Kidney (tissue), 14 donors: ENCODE measurements around the gene COL21A1. TPM values are rescaled to one million over a fixed set of nuclear protein-coding genes. Genes with fewer than 3 reads are reported as not detected.

Source experiments
- DNase-seq, 5 donors: peaks; one replicate each; pipeline ENCODE4 v3.0.0-alpha.2; 2013 to 2020
- FAIRE-seq: peaks from 2 replicates; lab custom pipeline; 2012; peaks lifted over from hg19 to GRCh38; lab: Jason Lieb, UNC
- H3K27ac ChIP-seq, 2 donors: one replicate each; pipeline ENCODE4 v1.7.0; 2013; ENCODE audit warnings: low read depth in 2 of 2, low read length in 2 of 2, inconsistent platforms in 1 of 2
- H3K27me3 ChIP-seq: one replicate; pipeline ENCODE4 v1.7.1; 2013; ENCODE audit warnings: low read length, inconsistent platforms; ENCODE audit not compliant: control insufficient read depth, insufficient read depth
- H3K36me3 ChIP-seq, 3 donors: one replicate each; pipeline versions ENCODE4 v1.7.0 to v1.7.1; 2013; ENCODE audit warnings: low read length in 3 of 3, control low read depth in 1 of 3, inconsistent platforms in 1 of 3; ENCODE audit not compliant: insufficient read depth in 3 of 3, control insufficient read depth in 2 of 3
- H3K4me1 ChIP-seq, 3 donors: one replicate each; pipeline versions ENCODE4 v1.7.0 to v1.7.1; 2013; ENCODE audit warnings: low read length in 3 of 3, inconsistent platforms in 1 of 3, low read depth in 1 of 3; ENCODE audit not compliant: control insufficient read depth in 2 of 3, insufficient read depth in 2 of 3
- H3K4me3 ChIP-seq, 3 donors: one replicate each; pipeline versions ENCODE4 v1.7.0 to v1.8.1; 2013; ENCODE audit warnings: low read length in 3 of 3, control low read depth in 1 of 3, inconsistent platforms in 1 of 3
- H3K9ac ChIP-seq, 3 donors: one replicate each; pipeline versions ENCODE4 v1.7.0 to v1.7.1; 2013; ENCODE audit warnings: low read length in 3 of 3, control low read depth in 1 of 3, inconsistent platforms in 1 of 3
- H3K9me3 ChIP-seq, 3 donors: one replicate each; pipeline versions ENCODE4 v1.7.0 to v1.7.1; 2013; ENCODE audit warnings: low read length in 3 of 3, control low read depth in 1 of 3, inconsistent platforms in 1 of 3; ENCODE audit not compliant: control insufficient read depth in 2 of 3, insufficient read depth in 1 of 3
- intact Hi-C: fragments of 100-400 bp; cut with DNase I; formaldehyde crosslinking; loops from one replicate; pipeline ENCODE4 v1.11.1; 2022
- polyA plus RNA-seq: library from polyadenylated mRNA; stranded (reverse); fragments of 350-450 nt; fragmentation: Illumina TruSeq; extraction: RNeasy Lipid Tissue Mini Kit (QIAGEN cat#74804); gene quantifications from one replicate; pipeline ENCODE4 v1.2.3, GENCODE V29; 2014; ENCODE audit warnings: low read depth, low replicate concordance; ENCODE audit not compliant: insufficient read depth
- total RNA-seq: library from RNA; stranded (reverse); fragmentation: NEBNext Ultra II Directional; extraction: Animal tissue kit (Norgen Biotek cat#: 25700); gene quantifications from one replicate; pipeline ENCODE4 v1.2.1, GENCODE V29; 2021
- TF ChIP-seq, protein P1 (sequence below): IDR thresholded peaks from 3 replicates; pipeline ENCODE4 v1.5.1; 2012; ENCODE audit warnings: mild to moderate bottlenecking, moderate library complexity, borderline replicate concordance; ENCODE audit not compliant: insufficient read depth; ENCODE audit errors: extremely low read depth
- donor health status: control.
- donor health status: control.
- donor health status: control.
- donor health status: control.
- donor health status: control.
- donor health status: DM: yes; HTN: yes; CAD: no.
- donor health status: Normal renal cell carcinoma (clear cell type).

Gene COL21A1
- total and polyA plus RNA-seq, 2 donors from 2014 or later = 1.6 to 3.1 TPM

DNA sequence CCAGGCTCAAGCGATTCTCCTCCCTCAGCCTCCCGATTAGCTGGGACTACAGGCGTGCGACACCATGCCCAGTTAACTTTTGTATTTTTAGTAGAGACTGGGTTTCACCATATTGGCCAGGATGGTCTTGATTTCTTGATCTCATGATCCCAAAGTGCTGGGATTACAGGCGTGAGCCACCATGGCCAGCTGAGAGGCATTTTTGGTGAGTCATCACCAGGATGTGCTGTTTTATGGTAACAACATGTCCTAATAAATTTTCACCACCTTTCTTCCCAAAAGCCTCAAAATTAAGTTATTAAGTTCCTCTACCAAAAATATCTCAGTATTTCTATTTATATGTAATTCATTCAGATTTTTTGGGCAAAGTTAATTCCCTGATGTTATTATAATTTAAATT lies 53.5 kb downstream of the COL21A1 start:
- Histone ChIP-seq H3K36me3 (no peaks in the 10 kb centered on the region), H3K9ac (no peak overlapping the region), H3K27ac (no peak overlapping the region), H3K4me3 (no peak overlapping the region), H3K4me1 (no peaks in the 10 kb centered on the region), H3K9me3 (peaks cover 0 to 2% (median 0%) of the 10 kb centered on the region in 3 donors), H3K27me3 (no peaks in the 10 kb centered on the region)
- FAIRE-seq (no peak), DNase-seq (no peak)
- intact Hi-C loops = no loop called here
- TF ChIP-seq, protein P1, sequence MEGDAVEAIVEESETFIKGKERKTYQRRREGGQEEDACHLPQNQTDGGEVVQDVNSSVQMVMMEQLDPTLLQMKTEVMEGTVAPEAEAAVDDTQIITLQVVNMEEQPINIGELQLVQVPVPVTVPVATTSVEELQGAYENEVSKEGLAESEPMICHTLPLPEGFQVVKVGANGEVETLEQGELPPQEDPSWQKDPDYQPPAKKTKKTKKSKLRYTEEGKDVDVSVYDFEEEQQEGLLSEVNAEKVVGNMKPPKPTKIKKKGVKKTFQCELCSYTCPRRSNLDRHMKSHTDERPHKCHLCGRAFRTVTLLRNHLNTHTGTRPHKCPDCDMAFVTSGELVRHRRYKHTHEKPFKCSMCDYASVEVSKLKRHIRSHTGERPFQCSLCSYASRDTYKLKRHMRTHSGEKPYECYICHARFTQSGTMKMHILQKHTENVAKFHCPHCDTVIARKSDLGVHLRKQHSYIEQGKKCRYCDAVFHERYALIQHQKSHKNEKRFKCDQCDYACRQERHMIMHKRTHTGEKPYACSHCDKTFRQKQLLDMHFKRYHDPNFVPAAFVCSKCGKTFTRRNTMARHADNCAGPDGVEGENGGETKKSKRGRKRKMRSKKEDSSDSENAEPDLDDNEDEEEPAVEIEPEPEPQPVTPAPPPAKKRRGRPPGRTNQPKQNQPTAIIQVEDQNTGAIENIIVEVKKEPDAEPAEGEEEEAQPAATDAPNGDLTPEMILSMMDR = no peak

DNA sequence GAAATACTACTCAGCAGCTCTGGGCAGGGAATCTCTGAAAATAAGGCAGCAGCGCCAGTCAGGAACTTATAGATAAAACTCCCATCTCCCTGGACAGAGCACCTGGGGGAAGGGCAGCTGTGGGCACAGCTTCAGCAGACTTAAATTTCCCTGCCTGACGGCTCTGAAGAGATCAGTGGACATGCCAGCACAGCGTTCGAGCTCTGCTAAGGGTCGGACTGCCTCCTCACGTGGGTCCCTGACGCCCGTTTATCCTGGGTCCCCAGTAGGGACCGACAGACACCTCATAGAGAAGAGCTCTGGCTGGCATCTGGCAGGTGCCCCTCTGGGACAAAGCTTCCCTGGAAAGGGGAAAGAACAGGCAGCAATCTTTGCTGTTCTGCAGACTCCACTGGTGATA lies 59.0 kb downstream of the COL21A1 start:
- intact Hi-C loops = no loop called here
- no peaks in the 10 kb centered on the region for H3K27me3 ChIP-seq
- no peak overlapping the region for H3K4me3 ChIP-seq
- FAIRE-seq (no peak), DNase-seq (peak in 1 of 5 donors; percentile 32)
- no peaks in the 10 kb centered on the region for H3K9me3 ChIP-seq
- H3K36me3 ChIP-seq = no peaks in the 10 kb centered on the region
- H3K4me1 ChIP-seq = no peaks in the 10 kb centered on the region
- TF ChIP-seq, protein P1 = no peak
- H3K9ac ChIP-seq = no peak overlapping the region
- H3K27ac ChIP-seq = no peak overlapping the region

DNA sequence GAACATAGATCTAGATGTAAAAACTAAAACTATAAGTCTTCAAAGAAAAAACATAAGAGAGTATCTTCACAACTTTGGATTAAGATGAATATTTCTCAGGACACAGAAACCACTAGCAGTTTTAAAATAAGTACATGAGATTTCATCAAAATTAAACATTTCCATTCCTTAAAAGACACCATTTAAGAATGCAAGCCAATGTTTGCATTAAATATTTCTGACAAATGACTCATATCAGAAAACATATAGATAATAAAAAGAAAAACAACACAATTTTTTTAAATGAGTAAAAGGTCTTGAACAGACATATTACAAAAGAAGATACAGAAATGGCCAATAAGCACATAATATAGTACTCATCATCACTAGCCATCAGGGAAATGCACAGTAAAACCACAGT lies 59.7 kb downstream of the COL21A1 start:
- Histone ChIP-seq H3K27me3 (no peaks in the 10 kb centered on the region), H3K36me3 (no peaks in the 10 kb centered on the region), H3K9me3 (no peaks in the 10 kb centered on the region), H3K27ac (no peak overlapping the region), H3K9ac (no peak overlapping the region), H3K4me1 (no peaks in the 10 kb centered on the region), H3K4me3 (no peak overlapping the region)
- DNase-seq (no peak), FAIRE-seq (no peak)
- intact Hi-C loops = no loop called here
- TF ChIP-seq, protein P1 = no peak

DNA sequence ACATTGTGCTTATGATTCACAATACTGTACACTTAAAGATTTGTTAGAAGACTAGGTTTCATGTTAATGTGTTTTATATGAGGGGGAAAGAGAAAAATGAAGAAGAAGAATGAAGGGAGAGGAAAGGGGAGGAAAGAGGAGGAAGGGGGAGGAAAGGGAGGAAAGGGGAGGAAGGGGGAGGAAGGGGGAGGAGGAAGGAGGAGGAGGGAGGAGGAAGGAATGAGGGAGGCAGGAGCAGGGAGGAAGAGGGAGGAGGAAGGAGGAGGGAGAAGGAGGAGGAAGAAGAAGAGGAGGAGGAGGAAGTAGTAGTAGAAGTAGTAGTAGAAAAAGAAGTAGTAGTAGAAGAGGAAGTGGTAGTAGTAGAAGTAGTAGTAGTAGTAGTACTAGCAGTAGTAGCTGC lies 70.6 kb downstream of the COL21A1 start:
- no peaks in the 10 kb centered on the region for H3K36me3 ChIP-seq
- peaks cover 0 to 14% (median 2%) of the 10 kb centered on the region in 3 donors for H3K9me3 ChIP-seq
- DNase-seq (no peak), FAIRE-seq (no peak)
- no peak overlapping the region for H3K4me3 ChIP-seq
- H3K27me3 ChIP-seq = no peaks in the 10 kb centered on the region
- H3K4me1 ChIP-seq = no peaks in the 10 kb centered on the region
- no peak overlapping the region for H3K9ac ChIP-seq
- intact Hi-C loops = no loop called here
- TF ChIP-seq, protein P1 = no peak
- no peak overlapping the region for H3K27ac ChIP-seq
